IPS-11a (cell line): ENCODE measurements around the gene PTPRG.

ENCODE experiments used
- H3K4me3 ChIP-seq: one replicate; pipeline ENCODE4 v1.5.1; 2013; ENCODE audit warnings: low read depth, low read length, control low read depth

PTPRG gene

GRCh38 chr3:61978460-61979419 lies 417.4 kb downstream of the PTPRG start:
- no peak overlapping the region for H3K4me3 ChIP-seq

- no peak overlapping the region for H3K4me3 ChIP-seq
These were observed 418.3 kb downstream of the PTPRG start for GRCh38 chr3:61979638-61980037.

- H3K4me3 ChIP-seq: no peak overlapping the region
These were observed 418.7 kb downstream of the PTPRG start for GRCh38 chr3:61980041-61980440.

GRCh38 chr3:61981060-61981459 lies 419.7 kb downstream of the PTPRG start:
- H3K4me3 ChIP-seq: no peak overlapping the region

- H3K4me3 ChIP-seq: no peak overlapping the region
These were observed 422.1 kb downstream of the PTPRG start for GRCh38 chr3:61983479-61983878.

- no peak overlapping the region for H3K4me3 ChIP-seq
These were observed 423.6 kb downstream of the PTPRG start for GRCh38 chr3:61985020-61985419.

GRCh38 chr3:61986473-61986872 lies 425.1 kb downstream of the PTPRG start:
- no peak overlapping the region for H3K4me3 ChIP-seq

GRCh38 chr3:61989681-61990080 lies 428.3 kb downstream of the PTPRG start:
- H3K4me3 ChIP-seq: no peak overlapping the region

GRCh38 chr3:61990327-61991027 lies 429.1 kb downstream of the PTPRG start:
- H3K4me3 ChIP-seq: no peak overlapping the region

GRCh38 chr3:61991706-61992105 lies 430.3 kb downstream of the PTPRG start:
- no peak overlapping the region for H3K4me3 ChIP-seq

- H3K4me3 ChIP-seq: no peak overlapping the region
These were observed 435.0 kb downstream of the PTPRG start for GRCh38 chr3:61996366-61996765.

- no peak overlapping the region for H3K4me3 ChIP-seq
These were observed 435.7 kb downstream of the PTPRG start for GRCh38 chr3:61997101-61997500.

GRCh38 chr3:62003835-62004234 lies 442.5 kb downstream of the PTPRG start:
- no peak overlapping the region for H3K4me3 ChIP-seq

GRCh38 chr3:62007036-62007435 lies 445.7 kb downstream of the PTPRG start:
- H3K4me3 ChIP-seq: no peak overlapping the region

GRCh38 chr3:62010989-62011388 lies 449.6 kb downstream of the PTPRG start:
- H3K4me3 ChIP-seq: no peak overlapping the region

- H3K4me3 ChIP-seq: no peak overlapping the region
These were observed 450.3 kb downstream of the PTPRG start for GRCh38 chr3:62011666-62012065.

- H3K4me3 ChIP-seq: no peak overlapping the region
These were observed 452.6 kb downstream of the PTPRG start for GRCh38 chr3:62013951-62014350.

GRCh38 chr3:62015111-62015510 lies 453.7 kb downstream of the PTPRG start:
- no peak overlapping the region for H3K4me3 ChIP-seq

GRCh38 chr3:62019906-62020305 lies 458.5 kb downstream of the PTPRG start:
- H3K4me3 ChIP-seq: no peak overlapping the region

- H3K4me3 ChIP-seq: no peak overlapping the region
These were observed 459.3 kb downstream of the PTPRG start for GRCh38 chr3:62020706-62021105.

GRCh38 chr3:62022312-62022711 lies 460.9 kb downstream of the PTPRG start:
- H3K4me3 ChIP-seq: no peak overlapping the region

GRCh38 chr3:62024882-62025281 lies 463.5 kb downstream of the PTPRG start:
- H3K4me3 ChIP-seq: no peak overlapping the region
